Astrocyte of the cerebellum (primary cell): ENCODE data around the gene GRIN3A.
A peak's percentile ranks its signal among the peaks of the same experiment; 100 is the strongest.

Experiments used
- DNase-seq: peaks from one replicate; pipeline ENCODE4 v3.0.0-alpha.2; 2011; ENCODE audit warnings: low read depth
- H3K4me3 ChIP-seq: 2 replicates; pipeline ENCODE4 v1.5.1; 2011; ENCODE audit warnings: mild to moderate bottlenecking, low read depth, low read length, moderate library complexity
- CTCF ChIP-seq: IDR thresholded peaks from 2 replicates; pipeline ENCODE4 v1.5.1; 2012; ENCODE audit warnings: low read length, low read depth, moderate library complexity, mild to moderate bottlenecking; ENCODE audit errors: missing control alignments
- in situ Hi-C: cut with HindIII; loops from 2 replicates; pipeline ENCODE4 v1.10.0; 2017; ENCODE audit warnings: low sequenced_read_pairs

The GRIN3A gene

GRCh38 chr9:101706261-101706798 lies 32.1 kb downstream of the GRIN3A start:
- H3K4me3 ChIP-seq: no peak overlapping the region
- no peak for DNase-seq
- in situ Hi-C loops: no loop called here
- no peak for TF ChIP-seq CTCF

- in situ Hi-C loops: no loop called here
- peak overlapping the region; percentile 30 for H3K4me3 ChIP-seq
- peak; percentile 42 for TF ChIP-seq CTCF
- DNase-seq: no peak
Measured at GRCh38 chr9:101705135-101705661, 33.2 kb downstream of the GRIN3A start.

GRCh38 chr9:101702257-101702656 lies 36.2 kb downstream of the GRIN3A start:
- H3K4me3 ChIP-seq: no peak overlapping the region
- no peak for DNase-seq
- no peak for TF ChIP-seq CTCF
- in situ Hi-C loops: no loop called here

GRCh38 chr9:101693546-101694336 lies 44.7 kb downstream of the GRIN3A start:
- H3K4me3 ChIP-seq: no peak overlapping the region
- in situ Hi-C loops: no loop called here
- TF ChIP-seq CTCF: no peak
- no peak for DNase-seq

GRCh38 chr9:101691657-101692056 lies 46.8 kb downstream of the GRIN3A start:
- no peak overlapping the region for H3K4me3 ChIP-seq
- in situ Hi-C loops: no loop called here
- DNase-seq: no peak
- no peak for TF ChIP-seq CTCF

- in situ Hi-C loops: no loop called here
- no peak overlapping the region for H3K4me3 ChIP-seq
- DNase-seq: no peak
- TF ChIP-seq CTCF: no peak
Measured at GRCh38 chr9:101689039-101689438, 49.4 kb downstream of the GRIN3A start.
